Endothelial cell of umbilical vein (primary cell): ENCODE results near the gene FYB2.

Experiments used
- CTCF ChIP-seq, 2 donors: IDR thresholded peaks; 1 replicate in 1 of 2; 2 replicates in 1 of 2; pipeline ENCODE4 v1.5.1; 2011; ENCODE audit warnings: low read length in 2 of 2, mild to moderate bottlenecking in 2 of 2, moderate library complexity in 2 of 2, control low read depth in 1 of 2, inconsistent platforms in 1 of 2, low read depth in 1 of 2; ENCODE audit not compliant: insufficient read depth in 1 of 2; ENCODE audit errors: extremely low read depth in 1 of 2
- EZH2 ChIP-seq: IDR thresholded peaks from 2 replicates; pipeline ENCODE4 v1.6.1; 2012; ENCODE audit warnings: borderline replicate concordance, low read depth, mild to moderate bottlenecking, moderate library complexity, low read length, inconsistent platforms; ENCODE audit not compliant: severe bottlenecking
- MAX ChIP-seq: IDR thresholded peaks from 2 replicates; pipeline ENCODE4 v1.6.1; 2011; ENCODE audit not compliant: insufficient read depth, insufficient read length
- POLR2A ChIP-seq: IDR thresholded peaks from 2 replicates; pipeline ENCODE4 v1.6.1; 2012; ENCODE audit warnings: low read depth, mild to moderate bottlenecking, control low read depth, low read length
- POLR2AphosphoS5 ChIP-seq: IDR thresholded peaks from 2 replicates; pipeline ENCODE4 v1.6.1; 2012; ENCODE audit warnings: low read depth, mild to moderate bottlenecking, control low read depth, low read length, moderate library complexity; ENCODE audit not compliant: insufficient read depth

- TF ChIP-seq EZH2 = no peak
- no peak for TF ChIP-seq POLR2A
- TF ChIP-seq CTCF (IDR thresholded peaks at IDR 0.05; ENCODE audit: extremely low read depth in 1 of 2, insufficient read depth in 1 of 2, low read depth in 1 of 2, low read length in 2 of 2) = no peak
- TF ChIP-seq MAX = no peak
- no peak for TF ChIP-seq POLR2AphosphoS5
These were observed 5.0 kb downstream of the FYB2 start for GRCh38 chr1:56814205-56814604.
